A549 (cell line): Measurements from ENCODE around the gene CD300C. TPM values are rescaled to one million over a fixed set of nuclear protein-coding genes. Genes with fewer than 3 reads are reported as not detected.
A peak's percentile ranks its signal among the peaks of the same experiment; 100 is the strongest.

Experiments
- ATAC-seq, 2 experiments: fragments of 200-7000 bp in 1 of 2; fragments of >200 bp in 1 of 2; cut with Nextera tagmentation in 1 of 2; cut with Tn5 transposase in 1 of 2; 3 replicates each; pipeline versions ENCODE4 v1.8.0 to v1.9.1; 2018 to 2020; ENCODE audit warnings: mild to moderate bottlenecking in 1 of 2, moderate library complexity in 1 of 2
- CTCF ChIA-PET: fragments of 300-600 bp; sonication (Branson Sonifier 250); formaldehyde crosslinking; extraction: SDS; loops from one replicate; lab custom pipeline; 2021; ENCODE audit warnings: antibody characterized with exemption, inconsistent platforms; lab: Yijun Ruan, JAX
- POLR2A ChIA-PET: fragments of 350-600 bp; formaldehyde crosslinking; extraction: SDS; loops from one replicate; lab custom pipeline; 2021; ENCODE audit warnings: antibody characterized with exemption, inconsistent platforms; lab: Yijun Ruan, JAX
- DNase-seq, 2 experiments: peaks; one replicate each; pipeline versions ENCODE4 v3.0.0 to v3.0.0-alpha.2; 2011 to 2016; ENCODE audit warnings: low read depth in 1 of 2, low spot score in 1 of 2
- FAIRE-seq: peaks from 2 replicates; lab custom pipeline; 2011; peaks lifted over from hg19 to GRCh38; lab: Jason Lieb, UNC
- H3K27ac ChIP-seq, 2 experiments: fragments of >200 bp; sonication (Bioruptor Twin); formaldehyde crosslinking; 3 replicates each; pipeline ENCODE4 v1.5.1; 2016 to 2017
- H3K4me1 ChIP-seq: fragments of >200 bp; sonication (Bioruptor Twin); formaldehyde crosslinking; 3 replicates; pipeline ENCODE4 v1.6.1; 2016
- H3K4me2 ChIP-seq: fragments of >200 bp; sonication (Bioruptor Twin); formaldehyde crosslinking; 3 replicates; pipeline ENCODE4 v1.6.1; 2016
- H3K4me3 ChIP-seq: fragments of >200 bp; sonication (Bioruptor Twin); formaldehyde crosslinking; 3 replicates; pipeline ENCODE4 v1.5.1; 2016
- H3K9me3 ChIP-seq: fragments of >200 bp; sonication (Bioruptor Twin); formaldehyde crosslinking; 3 replicates; pipeline ENCODE4 v1.6.1; 2016
- BCL3 ChIP-seq: fragments of >200 bp; sonication (Bioruptor Twin); formaldehyde crosslinking; IDR thresholded peaks from 3 replicates; pipeline ENCODE4 v1.6.1; 2016
- CHD2 ChIP-seq: fragments of 150-350 bp; IDR thresholded peaks from 2 replicates; pipeline ENCODE4 v1.6.1; 2014; ENCODE audit warnings: low read length; ENCODE audit not compliant: partially characterized antibody
- CTCF ChIP-seq: fragments of >200 bp; sonication (Bioruptor Twin); formaldehyde crosslinking; IDR thresholded peaks from 3 replicates; pipeline ENCODE4 v1.5.1; 2016
- EHMT2 ChIP-seq: fragments of 200-600 bp; sonication (generic); IDR thresholded peaks from 2 replicates; pipeline ENCODE4 v1.6.1; 2016; ENCODE audit warnings: antibody characterized with exemption, low read depth, mild to moderate bottlenecking, moderate library complexity
- EP300 ChIP-seq, 2 experiments: fragments of >200 bp; sonication (Bioruptor Twin); formaldehyde crosslinking; IDR thresholded peaks; 2 replicates in 1 of 2; 3 replicates in 1 of 2; pipeline ENCODE4 v1.6.1; 2016 to 2017
- HES2 ChIP-seq: fragments of >200 bp; sonication (Bioruptor Twin); formaldehyde crosslinking; IDR thresholded peaks from 2 replicates; pipeline ENCODE4 v1.6.1; 2016
- HOXA7 ChIP-seq: fragments of 250-450 bp; sonication (Bioruptor Pico); IDR thresholded peaks from 2 replicates; pipeline ENCODE4 v1.5.0; 2020; ENCODE audit warnings: mild to moderate bottlenecking, moderate library complexity
- JUN ChIP-seq, 2 experiments: fragments of >200 bp; sonication (Bioruptor Twin); formaldehyde crosslinking; IDR thresholded peaks; 2 replicates in 1 of 2; 3 replicates in 1 of 2; pipeline ENCODE4 v1.6.1; 2016 to 2017
- MAX ChIP-seq: IDR thresholded peaks from 2 replicates; pipeline ENCODE4 v1.6.1; 2012
- MAZ ChIP-seq: fragments of 150-350 bp; IDR thresholded peaks from 2 replicates; pipeline ENCODE4 v1.6.1; 2014; ENCODE audit warnings: antibody characterized with exemption, low read depth, low read length, borderline replicate concordance
- MYC ChIP-seq: IDR thresholded peaks from 2 replicates; pipeline ENCODE4 v1.6.1; 2012; ENCODE audit warnings: mild to moderate bottlenecking, inconsistent platforms, low read length, improper control_type of control experiment, borderline replicate concordance
- NPAS2 ChIP-seq: fragments of 250-450 bp; sonication (Bioruptor Pico); IDR thresholded peaks from 2 replicates; pipeline ENCODE4 v1.8.0; 2022; ENCODE audit warnings: mild to moderate bottlenecking, moderate library complexity, borderline replicate concordance
- PHF8 ChIP-seq: fragments of 200-600 bp; sonication (generic); IDR thresholded peaks from 2 replicates; pipeline ENCODE4 v1.6.1; 2016; ENCODE audit warnings: low read depth, mild to moderate bottlenecking, antibody characterized with exemption, moderate library complexity, borderline replicate concordance
- RAD21 ChIP-seq, 2 experiments: fragments of >200 bp in 1 of 2; sonication (Bioruptor Twin) in 1 of 2; formaldehyde crosslinking in 1 of 2; IDR thresholded peaks in 1 of 2; conservative IDR thresholded peaks in 1 of 2; 2 replicates in 1 of 2; 3 replicates in 1 of 2; pipeline ENCODE4 v1.6.1; 2012 to 2018; ENCODE audit warnings: inconsistent platforms in 1 of 2
- RARB ChIP-seq: fragments of 250-450 bp; sonication (Bioruptor Pico); IDR thresholded peaks from 2 replicates; pipeline ENCODE4 v1.8.0; 2021; ENCODE audit warnings: mild to moderate bottlenecking, moderate library complexity
- RCOR1 ChIP-seq: fragments of 150-350 bp; IDR thresholded peaks from 2 replicates; pipeline ENCODE4 v1.6.1; 2014; ENCODE audit warnings: antibody characterized with exemption, low read length, low read depth
- SMC3 ChIP-seq: fragments of >200 bp; sonication (Bioruptor Twin); formaldehyde crosslinking; IDR thresholded peaks from 3 replicates; pipeline ENCODE4 v1.6.1; 2018; ENCODE audit warnings: inconsistent platforms
- TP53 ChIP-seq: fragments of 250-450 bp; sonication (Bioruptor Pico); IDR thresholded peaks from 2 replicates; pipeline ENCODE4 v1.5.0; 2021; ENCODE audit warnings: mild to moderate bottlenecking, moderate library complexity
- ZC3H11A ChIP-seq: fragments of 450-650 bp; IDR thresholded peaks from 2 replicates; pipeline ENCODE4 v1.6.1; 2014; ENCODE audit warnings: antibody characterized with exemption, mild to moderate bottlenecking
- ZSCAN20 ChIP-seq: fragments of 250-450 bp; sonication (Bioruptor Pico); IDR thresholded peaks from 2 replicates; pipeline ENCODE4 v1.8.0; 2022; ENCODE audit warnings: mild to moderate bottlenecking, moderate library complexity
- WGBS: methylation state at CpG from one replicate; pipeline ENCODE4 v1.1.6; 2017; ENCODE audit errors: missing lambda C conversion rate; 5-methylcytosine and 5-hydroxymethylcytosine counted together
- polyA plus RNA-seq, 4 experiments: library from polyadenylated mRNA; depleted of rRNA in 3 of 4; stranded (reverse); fragments of >200 nt; fragmentation: RNase III in 1 of 4; extraction: RNeasy Plus Mini Kit Qiagen cat#74134 plus additional on column Dnase treatment in 1 of 4; gene quantifications; 2 replicates in 3 of 4; 3 replicates in 1 of 4; pipeline ENCODE4 v1.2.3, GENCODE V29; 2011 to 2017

Gene CD300C
- polyA plus RNA-seq, 2 of the 4 experiments (the other 2 are of a cell fraction): not detected

- H3K27ac ChIP-seq: peak overlapping the region; percentile 64 to 90
- no peak overlapping the region; the same call in 2 of the 3 replicates for H3K4me2 ChIP-seq
- FAIRE-seq (no peak), ATAC-seq (no peak), DNase-seq (no peak)
- WGBS: 70% methylated on average over 4 of the region's 4 CpGs
- no peak for TF ChIP-seq RCOR1
- no peak for TF ChIP-seq EP300 (IDR thresholded peaks at IDR 0.05)
- no peak for TF ChIP-seq JUN (IDR thresholded peaks at IDR 0.05)
- TF ChIP-seq ZC3H11A: no peak
- TF ChIP-seq EHMT2: no peak
- POLR2A ChIA-PET: no interaction called here
- CTCF ChIA-PET: interaction anchor here (0.9 to 4.9 kb wide), 7 partner anchors 10 to 169 kb away, joined by 3 to 142 read pairs (median 15); partner anchors contain the start of genes CD300LD and RAB37
- peaks cover 27% of the 10 kb centered on the region for H3K4me1 ChIP-seq
- H3K9me3 ChIP-seq: no peaks in the 10 kb centered on the region; the same call in 2 of the 3 replicates
- H3K4me3 ChIP-seq: no peak overlapping the region
Measured at GRCh38 chr17:74568106-74568873, 22.4 kb upstream of the CD300C start.

GRCh38 chr17:74567397-74567796 lies 21.5 kb upstream of the CD300C start, which contains the start of gene CD300H:
Gene CD300H (minus strand): TSS chr17:74567509.
- Histone ChIP-seq H3K4me3 (no peak within 1 kb of the TSS), H3K4me1 (peaks cover 27% of the 10 kb centered on the region), H3K27ac (peak within 1 kb of the TSS; percentile 64 to 90)
- no peak for ATAC-seq
- DNase-seq: no peak
- CTCF ChIA-PET: interaction anchor here (0.8 to 4.9 kb wide), 20 partner anchors 10 to 307 kb away, joined by 3 to 142 read pairs (median 10); partner anchors contain the start of genes CD300LB, CD300LD, GPR142 and RAB37
- 83% methylated on average over 2 of the region's 2 CpGs for WGBS
- FAIRE-seq: no peak
- no peak for TF ChIP-seq CTCF
- TF ChIP-seq, all 56 proteins: peak for 0
- Histone ChIP-seq H3K9me3 (no peaks in the 10 kb centered on the region; the same call in 2 of the 3 replicates), H3K4me2 (no peak within 1 kb of the TSS)
- POLR2A ChIA-PET: no interaction called here

GRCh38 chr17:74566132-74566753 lies 20.3 kb upstream of the CD300C start:
- ChIA-PET POLR2A (no interaction called here), CTCF (interaction anchor here (0.5 to 4.9 kb wide), 61 partner anchors 9 to 391 kb away, joined by 3 to 142 read pairs (median 5); partner anchors contain the start of genes BTBD17, CD300A, CD300C and CD300E)
- no peaks in the 10 kb centered on the region; the same call in 2 of the 3 replicates for H3K9me3 ChIP-seq
- WGBS: 42% methylated on average over 9 of the region's 9 CpGs
- H3K4me2 ChIP-seq: no peak overlapping the region
- FAIRE-seq (peak; percentile 82), ATAC-seq (peak in 1 of 2 experiments; percentile 67; a peak in 3 of 6 replicates), DNase-seq (peak; percentile 51 to 66)
- TF ChIP-seq CTCF: peak; percentile 68
- no peak for TF ChIP-seq NPAS2 (CRISPR knock-in tag)
- peak; percentile 64 to 75 for TF ChIP-seq RAD21 (conservative IDR thresholded peaks at IDR 0.05 in 1 of 2, IDR thresholded peaks at IDR 0.05 in 1 of 2)
- TF ChIP-seq SMC3: peak; percentile 32; the same call in 2 of the 3 replicates
- no peak for TF ChIP-seq TP53 (CRISPR knock-in tag)
- no peak overlapping the region for H3K4me3 ChIP-seq
- peaks cover 27% of the 10 kb centered on the region for H3K4me1 ChIP-seq
- peak overlapping the region in 1 of 2 experiments; percentile 41; a peak in 1 of 6 replicates for H3K27ac ChIP-seq

GRCh38 chr17:74565126-74565525 lies 19.2 kb upstream of the CD300C start:
- H3K4me1 ChIP-seq: peaks cover 22% of the 10 kb centered on the region
- no peak overlapping the region for H3K4me2 ChIP-seq
- 44% methylated on average over 5 of the region's 5 CpGs for WGBS
- H3K27ac ChIP-seq: no peak overlapping the region
- POLR2A ChIA-PET: no interaction called here
- H3K9me3 ChIP-seq: no peaks in the 10 kb centered on the region; the same call in 2 of the 3 replicates
- no peak for DNase-seq
- H3K4me3 ChIP-seq: no peak overlapping the region
- no peak for FAIRE-seq
- CTCF ChIA-PET: interaction anchor here (0.7 to 4.9 kb wide), 17 partner anchors 12 to 1060 kb away, joined by 3 to 142 read pairs (median 8); partner anchors contain the start of genes BTBD17, CD300C, CD300LD and RAB37
- no peak for ATAC-seq
- no peak for TF ChIP-seq CHD2
- TF ChIP-seq BCL3: no peak
- TF ChIP-seq EP300 (IDR thresholded peaks at IDR 0.05): no peak
- no peak for TF ChIP-seq HES2
- TF ChIP-seq MYC: no peak
- no peak for TF ChIP-seq PHF8
- no peak for TF ChIP-seq ZSCAN20 (CRISPR knock-in tag)
- TF ChIP-seq MAX: no peak
- TF ChIP-seq MAZ: no peak
- TF ChIP-seq EHMT2: no peak
- no peak for TF ChIP-seq RARB (CRISPR knock-in tag)
- TF ChIP-seq HOXA7 (CRISPR knock-in tag): no peak
